CD4-positive, alpha-beta T cell (primary cell): ENCODE measurements around the gene C12orf56. TPM values are rescaled to one million over a fixed set of nuclear protein-coding genes. Genes with fewer than 3 reads are reported as not detected.
"Not testable (repeated sequence)": the region's sequence is repeated elsewhere in the genome, so short reads cannot be mapped to it uniquely, and the experiment has no call there.

ENCODE experiments used
- ATAC-seq: fragments of 200-7000 bp; cut with Tn5 transposase; one replicate; pipeline ENCODE4 v1.10.0; 2022; ENCODE audit warnings: mild to moderate bottlenecking; ENCODE audit not compliant: poor library complexity
- CTCF ChIA-PET: fragments of 350-600 bp; sonication (Branson Sonifier 250); formaldehyde crosslinking; loops from one replicate; lab custom pipeline; 2021; ENCODE audit warnings: antibody characterized with exemption, inconsistent platforms; lab: Charles Lee
- POLR2A ChIA-PET: fragments of 350-600 bp; sonication (Branson Sonifier 250); formaldehyde crosslinking; loops from one replicate; lab custom pipeline; 2021; ENCODE audit warnings: antibody characterized with exemption, inconsistent platforms; lab: Charles Lee
- DNase-seq, 14 experiments: peaks; one replicate each; pipeline ENCODE4 v3.0.0-alpha.2; 2013 to 2020; ENCODE audit warnings: mixed read lengths in 2 of 14
- H3K27ac ChIP-seq, 2 donors: one replicate each; pipeline versions ENCODE4 v1.5.1 to v1.7.0; 2013; ENCODE audit warnings: low read length in 2 of 2, low read depth in 1 of 2, mild to moderate bottlenecking in 1 of 2
- H3K27me3 ChIP-seq, 2 experiments: 1 replicate in 1 of 2; 2 replicates in 1 of 2; pipeline versions ENCODE4 v1.6.1 to v1.7.0; 2013; ENCODE audit warnings: low read length in 2 of 2, control low read depth in 1 of 2, mild to moderate bottlenecking in 1 of 2, moderate library complexity in 1 of 2; ENCODE audit not compliant: insufficient read depth in 2 of 2, control insufficient read depth in 1 of 2
- H3K36me3 ChIP-seq: one replicate; pipeline ENCODE4 v1.6.1; 2013; ENCODE audit warnings: low read length, control low read depth; ENCODE audit not compliant: insufficient read depth
- H3K4me1 ChIP-seq: one replicate; pipeline ENCODE4 v1.6.1; 2013; ENCODE audit warnings: low read length, control low read depth; ENCODE audit not compliant: insufficient read depth
- H3K4me3 ChIP-seq: one replicate; pipeline ENCODE4 v1.5.1; 2013; ENCODE audit warnings: mild to moderate bottlenecking, low read length, moderate library complexity
- H3K9me3 ChIP-seq, 2 experiments: 1 replicate in 1 of 2; 2 replicates in 1 of 2; pipeline versions ENCODE4 v1.6.1 to v1.7.0; 2013; ENCODE audit warnings: low read length in 2 of 2, mild to moderate bottlenecking in 2 of 2, control low read depth in 1 of 2, moderate library complexity in 1 of 2; ENCODE audit not compliant: control insufficient read depth in 1 of 2, insufficient read depth in 1 of 2
- H3K27ac Mint-ChIP-seq: one replicate; pipeline ENCODE4 v1.8.0; 2020; ENCODE audit warnings: mixed read lengths
- H3K27me3 Mint-ChIP-seq: one replicate; pipeline ENCODE4 v1.8.0; 2021; ENCODE audit warnings: mixed read lengths
- H3K36me3 Mint-ChIP-seq: one replicate; pipeline ENCODE4 v1.8.0; 2021; ENCODE audit warnings: low read depth, mixed read lengths
- H3K4me1 Mint-ChIP-seq: one replicate; pipeline ENCODE4 v1.8.0; 2021; ENCODE audit warnings: low read depth, mixed read lengths
- H3K4me3 Mint-ChIP-seq: one replicate; pipeline ENCODE4 v1.8.0; 2020; ENCODE audit warnings: mild to moderate bottlenecking, mixed read lengths
- H3K9me3 Mint-ChIP-seq: one replicate; pipeline ENCODE4 v1.8.0; 2020; ENCODE audit warnings: mixed read lengths
- intact Hi-C, 2 experiments: fragments of 100-400 bp; cut with DNase I in 1 of 2; cut with micrococcal nuclease in 1 of 2; formaldehyde crosslinking; loops; one replicate each; pipeline versions ENCODE4 v1.15.1 to v1.9.0; 2023 to 2025; cut with DNase I, micrococcal nuclease
- total RNA-seq, 174 experiments: library from RNA in 2 of 174; stranded (reverse) in 2 of 174; gene quantifications; one replicate each; pipeline ENCODE4 v1.2.3 and lab custom pipeline; 2021 to 2026
- TF ChIP-seq, protein P1 (sequence below): fragments of 200-600 bp; IDR thresholded peaks from one replicate; pipeline ENCODE4 v1.8.0; 2022; ENCODE audit warnings: antibody characterized with exemption, mild to moderate bottlenecking

C12orf56 gene
- total RNA-seq, 2 experiments from 2014 or later: 0.08 to 0.17 TPM

DNA sequence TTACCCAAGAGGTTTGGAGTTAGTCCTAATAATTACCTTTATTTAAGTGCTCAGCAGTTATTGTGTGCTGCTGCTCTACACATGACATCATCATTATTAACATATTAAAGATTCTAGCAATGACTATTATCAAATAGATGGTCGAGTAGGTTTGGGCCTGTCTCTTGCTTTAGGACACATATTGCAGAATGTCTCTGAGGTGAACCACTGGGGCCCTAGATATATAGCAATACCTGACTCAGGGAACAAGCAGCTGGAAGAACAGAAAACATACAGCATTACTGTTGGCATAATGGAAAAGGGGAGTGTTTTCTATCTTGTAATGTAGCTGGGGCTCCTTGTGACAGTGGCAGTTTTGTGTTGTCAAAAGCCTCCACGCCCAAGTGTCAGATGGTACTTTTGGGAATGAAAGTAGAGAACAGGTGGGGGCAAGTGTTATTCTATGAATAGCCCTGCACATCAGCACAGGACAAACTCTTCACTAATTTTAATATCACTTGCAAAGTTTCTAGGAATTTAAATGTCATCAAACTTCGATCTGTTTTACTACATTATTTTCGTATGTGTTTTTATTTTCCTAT lies 54.6 kb downstream of the C12orf56 start:
- Mint-ChIP-seq H3K4me3 (no peak overlapping the region), H3K36me3 (no peaks in the 10 kb centered on the region), H3K4me1 (no peaks in the 10 kb centered on the region), H3K27me3 (no peaks in the 10 kb centered on the region), H3K27ac (no peak overlapping the region), H3K9me3 (peaks cover 7% of the 10 kb centered on the region)
- intact Hi-C loops: no loop called here
- no peak overlapping the region for H3K27ac ChIP-seq
- H3K4me3 ChIP-seq: no peak overlapping the region
- H3K27me3 ChIP-seq: no peaks in the 10 kb centered on the region
- peaks cover 0 to 3% of the 10 kb centered on the region in 2 experiments for H3K9me3 ChIP-seq
- POLR2A ChIA-PET: no interaction called here
- CTCF ChIA-PET: no interaction called here
- ATAC-seq (no peak), DNase-seq (no peak)
- TF ChIP-seq, protein P1, sequence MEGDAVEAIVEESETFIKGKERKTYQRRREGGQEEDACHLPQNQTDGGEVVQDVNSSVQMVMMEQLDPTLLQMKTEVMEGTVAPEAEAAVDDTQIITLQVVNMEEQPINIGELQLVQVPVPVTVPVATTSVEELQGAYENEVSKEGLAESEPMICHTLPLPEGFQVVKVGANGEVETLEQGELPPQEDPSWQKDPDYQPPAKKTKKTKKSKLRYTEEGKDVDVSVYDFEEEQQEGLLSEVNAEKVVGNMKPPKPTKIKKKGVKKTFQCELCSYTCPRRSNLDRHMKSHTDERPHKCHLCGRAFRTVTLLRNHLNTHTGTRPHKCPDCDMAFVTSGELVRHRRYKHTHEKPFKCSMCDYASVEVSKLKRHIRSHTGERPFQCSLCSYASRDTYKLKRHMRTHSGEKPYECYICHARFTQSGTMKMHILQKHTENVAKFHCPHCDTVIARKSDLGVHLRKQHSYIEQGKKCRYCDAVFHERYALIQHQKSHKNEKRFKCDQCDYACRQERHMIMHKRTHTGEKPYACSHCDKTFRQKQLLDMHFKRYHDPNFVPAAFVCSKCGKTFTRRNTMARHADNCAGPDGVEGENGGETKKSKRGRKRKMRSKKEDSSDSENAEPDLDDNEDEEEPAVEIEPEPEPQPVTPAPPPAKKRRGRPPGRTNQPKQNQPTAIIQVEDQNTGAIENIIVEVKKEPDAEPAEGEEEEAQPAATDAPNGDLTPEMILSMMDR: no peak
- H3K4me1 ChIP-seq: no peaks in the 10 kb centered on the region
- no peaks in the 10 kb centered on the region for H3K36me3 ChIP-seq

DNA sequence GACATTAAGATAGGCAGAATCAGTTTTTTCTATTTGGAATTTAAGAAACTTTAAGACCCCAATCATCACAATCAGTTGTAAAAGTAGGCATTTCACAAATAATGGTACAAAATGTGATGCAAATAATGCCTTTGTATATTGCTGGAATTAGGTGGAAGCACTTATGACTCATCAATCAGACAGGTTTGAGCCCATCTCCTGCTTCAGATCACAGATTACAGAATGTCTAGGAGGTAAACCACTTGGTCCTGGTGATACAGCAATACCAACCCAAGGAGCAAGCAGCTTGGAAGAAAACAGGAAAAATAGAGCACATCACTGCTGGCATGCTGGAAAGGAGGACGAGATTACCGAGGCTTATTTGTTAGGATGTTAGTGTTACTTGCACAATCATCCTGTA lies 57.6 kb downstream of the C12orf56 start:
- Mint-ChIP-seq H3K9me3 (no peaks in the 10 kb centered on the region), H3K4me1 (no peaks in the 10 kb centered on the region), H3K4me3 (no peak overlapping the region), H3K36me3 (no peaks in the 10 kb centered on the region), H3K27me3 (no peaks in the 10 kb centered on the region), H3K27ac (no peak overlapping the region)
- Histone ChIP-seq H3K27me3 (no peaks in the 10 kb centered on the region), H3K36me3 (no peaks in the 10 kb centered on the region), H3K27ac (no peak overlapping the region), H3K4me1 (no peaks in the 10 kb centered on the region), H3K4me3 (no peak overlapping the region), H3K9me3 (no peaks in the 10 kb centered on the region)
- DNase-seq (no peak), ATAC-seq (no peak)
- POLR2A ChIA-PET: no interaction called here
- CTCF ChIA-PET: no interaction called here
- intact Hi-C loops: no loop called here
- TF ChIP-seq, protein P1: no peak

DNA sequence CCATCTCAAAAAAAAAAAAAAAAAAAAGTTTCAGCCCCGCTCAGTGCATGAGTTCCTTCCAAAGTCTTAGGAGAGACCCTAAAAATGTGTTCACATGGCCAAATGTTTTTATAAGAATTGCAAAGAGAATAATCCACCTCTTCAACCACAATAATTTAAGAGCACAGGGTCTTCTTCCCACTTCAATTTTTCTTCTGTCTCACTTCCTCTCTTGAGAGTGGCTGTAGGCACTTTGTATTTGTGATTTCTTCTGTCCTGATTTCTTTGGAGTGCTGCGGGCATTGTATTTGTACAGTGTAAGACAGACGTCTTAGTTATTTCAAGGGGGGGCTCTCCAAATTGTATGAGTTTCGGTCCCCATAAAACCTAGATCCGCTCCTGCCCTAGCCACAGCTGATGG lies 58.3 kb downstream of the C12orf56 start:
- H3K4me3 ChIP-seq: no peak overlapping the region
- no peaks in the 10 kb centered on the region for H3K36me3 ChIP-seq
- no peaks in the 10 kb centered on the region for H3K9me3 ChIP-seq
- POLR2A ChIA-PET: no interaction called here
- ATAC-seq: no peak
- Mint-ChIP-seq H3K36me3 (no peaks in the 10 kb centered on the region), H3K4me1 (no peaks in the 10 kb centered on the region), H3K4me3 (no peak overlapping the region), H3K9me3 (no peaks in the 10 kb centered on the region), H3K27me3 (no peaks in the 10 kb centered on the region), H3K27ac (no peak overlapping the region)
- DNase-seq: no peak
- intact Hi-C loops: no loop called here
- TF ChIP-seq, protein P1: no peak
- H3K27me3 ChIP-seq: no peaks in the 10 kb centered on the region
- no peaks in the 10 kb centered on the region for H3K4me1 ChIP-seq
- CTCF ChIA-PET: no interaction called here
- H3K27ac ChIP-seq: no peak overlapping the region

DNA sequence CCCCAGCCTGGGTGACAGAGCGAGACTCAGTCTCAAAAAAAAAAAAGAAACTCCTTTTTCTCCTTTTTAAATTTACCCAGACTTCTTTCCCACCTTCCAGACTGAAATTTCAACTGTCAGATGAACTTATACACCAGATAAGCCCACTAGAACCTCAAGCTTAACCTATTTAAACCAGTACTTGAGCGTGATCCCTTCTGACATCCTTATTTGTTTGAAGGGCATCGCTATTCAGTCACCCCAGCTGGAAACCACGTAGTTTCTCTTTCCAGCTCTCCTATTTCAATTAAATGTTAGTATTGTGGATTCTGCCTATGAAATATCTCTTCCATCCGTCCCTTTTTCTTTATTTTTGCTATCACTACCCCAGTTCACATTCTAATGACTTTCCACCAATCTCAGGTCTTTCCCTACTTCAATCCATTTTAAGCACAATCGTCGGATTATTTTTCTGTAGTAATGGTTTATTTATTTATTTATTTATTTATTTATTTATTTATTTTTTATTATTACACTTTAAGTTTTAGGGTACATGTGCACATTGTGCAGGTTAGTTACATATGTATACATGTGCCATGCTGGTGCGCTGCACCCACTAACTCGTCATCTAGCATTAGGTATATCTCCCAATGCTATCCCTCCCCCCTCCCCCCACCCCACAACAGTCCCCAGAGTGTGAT lies 61.4 kb downstream of the C12orf56 start:
- DNase-seq, H3K27ac Mint-ChIP-seq, H3K4me3 Mint-ChIP-seq, H3K4me1 Mint-ChIP-seq, H3K4me3 ChIP-seq, ATAC-seq, CTCF ChIA-PET, H3K4me1 ChIP-seq, H3K27ac ChIP-seq, H3K27me3 Mint-ChIP-seq, H3K9me3 Mint-ChIP-seq, H3K27me3 ChIP-seq, POLR2A ChIA-PET, H3K9me3 ChIP-seq, H3K36me3 Mint-ChIP-seq, H3K36me3 ChIP-seq, intact Hi-C loops: not testable (repeated sequence)
